Cardiac fibroblast (primary cell): ENCODE measurements around the gene MOB1A.

Experiments used
- DNase-seq, 2 donors: peaks; one replicate each; pipeline versions ENCODE4 v3.0.0 to v3.0.0-alpha.2; 2010; ENCODE audit warnings: low read depth in 2 of 2
- H3K4me3 ChIP-seq, 2 donors: replicated peaks in 1 of 2; 1 replicate in 1 of 2; 2 replicates in 1 of 2; pipeline ENCODE4 v1.5.1; 2011; ENCODE audit warnings: low read depth in 2 of 2, low read length in 2 of 2, mild to moderate bottlenecking in 2 of 2, moderate library complexity in 1 of 2
- TF ChIP-seq, protein P1 (sequence below): IDR thresholded peaks from one replicate; pipeline ENCODE4 v1.5.1; 2011; ENCODE audit warnings: low read depth, mild to moderate bottlenecking, low read length, inconsistent platforms

MOB1A gene

DNA sequence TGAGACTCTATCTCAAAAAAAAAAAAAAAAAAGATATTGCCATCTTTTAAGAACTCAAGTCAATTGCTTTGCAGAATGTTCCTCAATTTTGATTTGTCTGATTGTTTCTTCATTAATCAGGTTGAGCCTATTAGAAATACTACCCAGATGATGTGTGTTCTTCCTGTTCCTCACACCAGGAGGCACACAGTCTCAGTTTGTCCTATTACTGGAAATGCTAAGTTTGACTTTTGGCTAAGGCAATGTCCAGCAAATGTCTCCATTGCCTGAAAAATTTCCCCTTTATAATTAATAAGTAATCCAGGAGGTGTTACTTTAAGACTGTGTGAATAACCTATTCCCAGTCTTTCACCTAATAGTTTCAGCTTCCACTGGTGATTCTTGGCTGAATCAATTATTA is 59.3 kb downstream of the MOB1A start:
- no peak overlapping the region for H3K4me3 ChIP-seq
- TF ChIP-seq, protein P1, sequence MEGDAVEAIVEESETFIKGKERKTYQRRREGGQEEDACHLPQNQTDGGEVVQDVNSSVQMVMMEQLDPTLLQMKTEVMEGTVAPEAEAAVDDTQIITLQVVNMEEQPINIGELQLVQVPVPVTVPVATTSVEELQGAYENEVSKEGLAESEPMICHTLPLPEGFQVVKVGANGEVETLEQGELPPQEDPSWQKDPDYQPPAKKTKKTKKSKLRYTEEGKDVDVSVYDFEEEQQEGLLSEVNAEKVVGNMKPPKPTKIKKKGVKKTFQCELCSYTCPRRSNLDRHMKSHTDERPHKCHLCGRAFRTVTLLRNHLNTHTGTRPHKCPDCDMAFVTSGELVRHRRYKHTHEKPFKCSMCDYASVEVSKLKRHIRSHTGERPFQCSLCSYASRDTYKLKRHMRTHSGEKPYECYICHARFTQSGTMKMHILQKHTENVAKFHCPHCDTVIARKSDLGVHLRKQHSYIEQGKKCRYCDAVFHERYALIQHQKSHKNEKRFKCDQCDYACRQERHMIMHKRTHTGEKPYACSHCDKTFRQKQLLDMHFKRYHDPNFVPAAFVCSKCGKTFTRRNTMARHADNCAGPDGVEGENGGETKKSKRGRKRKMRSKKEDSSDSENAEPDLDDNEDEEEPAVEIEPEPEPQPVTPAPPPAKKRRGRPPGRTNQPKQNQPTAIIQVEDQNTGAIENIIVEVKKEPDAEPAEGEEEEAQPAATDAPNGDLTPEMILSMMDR = peak; percentile 39
- DNase-seq = peak; percentile 40 to 43

GRCh38 chr2:74111380-74111779 is 67.3 kb downstream of the MOB1A start:
- H3K4me3 ChIP-seq = no peak overlapping the region
- DNase-seq = no peak
- TF ChIP-seq, protein P1 = no peak

- H3K4me3 ChIP-seq = no peak overlapping the region
- DNase-seq = no peak
- TF ChIP-seq, protein P1 = no peak
These were observed 68.1 kb downstream of the MOB1A start for GRCh38 chr2:74110537-74110936.

- no peak for DNase-seq
- TF ChIP-seq, protein P1 = no peak
- H3K4me3 ChIP-seq = no peak overlapping the region
These were observed 69.1 kb downstream of the MOB1A start for GRCh38 chr2:74109551-74109950.

DNA sequence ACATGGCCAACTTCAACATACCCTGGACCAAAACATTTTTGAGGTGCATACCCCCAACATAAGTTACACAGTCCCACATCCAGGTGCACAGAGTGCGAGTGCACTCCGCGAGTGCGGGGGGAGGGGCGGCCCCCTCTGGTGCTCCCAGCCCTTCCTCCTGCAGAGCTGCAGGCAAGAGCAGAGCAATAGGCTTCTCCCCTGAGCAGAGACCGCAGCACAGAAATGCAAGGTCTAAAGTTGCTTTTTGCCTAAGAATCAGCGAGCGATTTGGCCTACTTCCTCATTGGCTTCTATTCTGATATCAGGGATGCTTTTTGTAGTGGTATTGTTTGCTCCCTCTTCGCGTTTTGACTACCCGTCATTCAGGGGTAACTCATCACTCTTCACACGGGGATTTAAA is 71.6 kb downstream of the MOB1A start:
- TF ChIP-seq, protein P1 = no peak
- no peak overlapping the region for H3K4me3 ChIP-seq
- no peak for DNase-seq

DNA sequence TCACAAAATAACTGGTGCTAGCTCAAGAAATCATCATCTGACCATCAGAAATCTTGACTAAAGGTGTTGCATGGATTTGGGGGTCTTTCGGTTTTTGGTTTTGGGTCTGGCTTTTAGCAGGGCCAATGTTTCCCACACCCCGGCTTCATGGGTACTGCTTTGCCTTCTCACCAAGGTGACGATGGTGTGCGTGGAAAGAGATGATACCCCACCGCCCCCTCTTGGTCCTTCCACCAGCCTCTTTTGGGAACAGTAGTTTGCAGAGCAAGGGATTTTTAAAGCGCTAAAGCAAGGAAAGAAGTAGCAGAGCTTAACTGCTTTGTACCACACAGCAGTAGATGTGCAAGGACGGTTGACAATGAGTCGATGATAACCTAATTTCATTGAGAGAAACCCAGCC is 73.3 kb downstream of the MOB1A start:
- no peak overlapping the region for H3K4me3 ChIP-seq
- DNase-seq = no peak
- TF ChIP-seq, protein P1 = no peak

DNA sequence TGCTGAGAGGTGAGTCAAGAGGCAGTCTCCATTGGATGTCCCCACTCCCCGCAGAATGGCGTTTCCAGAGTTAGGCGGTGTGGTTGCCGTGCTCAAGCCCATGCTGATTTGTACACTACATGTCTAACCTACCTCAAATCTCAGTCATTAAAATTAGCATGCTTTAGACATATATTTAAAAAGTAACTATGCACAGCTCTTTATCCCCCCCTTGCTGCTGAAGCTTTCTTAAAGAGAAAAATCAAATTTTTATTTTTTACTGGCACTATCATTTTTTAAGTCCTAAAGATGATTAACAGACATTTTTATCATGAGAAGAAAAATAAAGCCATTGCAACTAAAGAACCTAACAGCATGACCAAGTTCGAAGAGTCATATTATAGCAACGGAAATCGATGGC is 73.8 kb downstream of the MOB1A start:
- H3K4me3 ChIP-seq = no peak overlapping the region
- TF ChIP-seq, protein P1 = peak; percentile 20
- peak; percentile 20 to 31 for DNase-seq
